Brain microvascular endothelial cell (primary cell): ENCODE measurements around the gene GET3.
"Not testable (repeated sequence)": the region's sequence is repeated elsewhere in the genome, so short reads cannot be mapped to it uniquely, and the experiment has no call there.

ENCODE experiments used
- DNase-seq: peaks from one replicate; pipeline ENCODE4 v3.0.0-alpha.2; 2020
- H3K27ac ChIP-seq: fragments of 250-450 bp; sonication (Bioruptor Pico); 2 replicates; pipeline ENCODE4 v1.5.1; 2020; ENCODE audit warnings: mild to moderate bottlenecking, moderate library complexity
- H3K27me3 ChIP-seq: fragments of 250-450 bp; sonication (Bioruptor Pico); replicated peaks from 2 replicates; pipeline ENCODE4 v1.5.1; 2020; ENCODE audit warnings: mild to moderate bottlenecking
- H3K36me3 ChIP-seq: fragments of 250-450 bp; sonication (Bioruptor Pico); replicated peaks from 2 replicates; pipeline ENCODE4 v1.5.1; 2020; ENCODE audit warnings: mild to moderate bottlenecking
- H3K4me3 ChIP-seq: 2 replicates; pipeline ENCODE4 v1.5.1; 2011; ENCODE audit warnings: low read depth, mild to moderate bottlenecking, control low read depth, low read length, moderate library complexity
- in situ Hi-C: cut with HindIII; loops from 2 replicates; pipeline ENCODE4 v1.10.0; 2017; ENCODE audit warnings: low sequenced_read_pairs, low pct_ligation_motif_present
- TF ChIP-seq, protein P1 (sequence below): IDR thresholded peaks from 2 replicates; pipeline ENCODE4 v1.5.1; 2011; ENCODE audit warnings: low read depth, mild to moderate bottlenecking, moderate library complexity, low read length, control low read depth, inconsistent platforms; ENCODE audit errors: missing control alignments

The GET3 gene

DNA sequence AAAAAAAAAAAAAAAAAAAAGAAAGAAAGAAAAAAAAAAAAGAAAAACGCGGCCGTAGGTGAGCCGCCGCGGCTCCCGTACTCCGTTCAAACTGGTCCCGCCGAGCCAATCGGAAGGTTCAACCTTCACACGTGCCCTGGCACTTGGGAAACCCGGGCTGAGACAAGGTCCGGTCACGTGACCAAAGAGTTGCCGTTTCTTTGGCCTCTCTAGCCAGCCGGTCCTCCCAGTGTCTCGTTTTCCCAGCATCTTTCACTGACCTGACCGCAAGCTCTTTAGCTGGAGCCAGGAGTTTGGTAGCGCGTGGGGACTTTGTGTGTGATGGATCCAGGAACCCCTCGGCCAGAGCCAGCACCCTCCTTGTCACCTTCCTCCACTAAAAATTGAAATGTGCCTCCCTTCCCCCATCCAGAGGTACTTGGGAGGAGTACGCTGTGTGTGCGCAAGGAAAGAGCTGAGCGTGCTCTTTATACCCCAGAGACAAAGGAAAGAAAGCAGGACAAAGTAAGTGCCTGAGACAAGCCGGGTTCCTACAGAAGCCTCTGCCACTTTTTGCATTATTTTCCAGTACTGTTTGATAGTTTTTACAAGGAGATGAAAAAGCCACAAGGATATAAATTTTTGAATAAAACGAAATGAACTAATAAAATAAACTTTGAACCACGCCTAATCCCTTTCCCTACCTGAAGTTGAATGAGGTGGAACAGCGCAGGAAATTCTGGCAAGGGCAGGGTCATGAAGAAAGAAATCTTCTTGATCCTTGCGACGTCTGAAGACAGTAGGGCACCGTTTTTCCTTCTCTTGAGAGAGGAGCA lies 14.5 kb upstream of the GET3 start:
- in situ Hi-C loops = no loop called here
- Histone ChIP-seq H3K27me3 (no peaks in the 10 kb centered on the region), H3K36me3 (peaks cover 13% of the 10 kb centered on the region), H3K4me3 (peak overlapping the region; percentile 85), H3K27ac (peak overlapping the region; percentile 92)
- TF ChIP-seq, protein P1, sequence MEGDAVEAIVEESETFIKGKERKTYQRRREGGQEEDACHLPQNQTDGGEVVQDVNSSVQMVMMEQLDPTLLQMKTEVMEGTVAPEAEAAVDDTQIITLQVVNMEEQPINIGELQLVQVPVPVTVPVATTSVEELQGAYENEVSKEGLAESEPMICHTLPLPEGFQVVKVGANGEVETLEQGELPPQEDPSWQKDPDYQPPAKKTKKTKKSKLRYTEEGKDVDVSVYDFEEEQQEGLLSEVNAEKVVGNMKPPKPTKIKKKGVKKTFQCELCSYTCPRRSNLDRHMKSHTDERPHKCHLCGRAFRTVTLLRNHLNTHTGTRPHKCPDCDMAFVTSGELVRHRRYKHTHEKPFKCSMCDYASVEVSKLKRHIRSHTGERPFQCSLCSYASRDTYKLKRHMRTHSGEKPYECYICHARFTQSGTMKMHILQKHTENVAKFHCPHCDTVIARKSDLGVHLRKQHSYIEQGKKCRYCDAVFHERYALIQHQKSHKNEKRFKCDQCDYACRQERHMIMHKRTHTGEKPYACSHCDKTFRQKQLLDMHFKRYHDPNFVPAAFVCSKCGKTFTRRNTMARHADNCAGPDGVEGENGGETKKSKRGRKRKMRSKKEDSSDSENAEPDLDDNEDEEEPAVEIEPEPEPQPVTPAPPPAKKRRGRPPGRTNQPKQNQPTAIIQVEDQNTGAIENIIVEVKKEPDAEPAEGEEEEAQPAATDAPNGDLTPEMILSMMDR = no peak
- DNase-seq = peak; percentile 99

DNA sequence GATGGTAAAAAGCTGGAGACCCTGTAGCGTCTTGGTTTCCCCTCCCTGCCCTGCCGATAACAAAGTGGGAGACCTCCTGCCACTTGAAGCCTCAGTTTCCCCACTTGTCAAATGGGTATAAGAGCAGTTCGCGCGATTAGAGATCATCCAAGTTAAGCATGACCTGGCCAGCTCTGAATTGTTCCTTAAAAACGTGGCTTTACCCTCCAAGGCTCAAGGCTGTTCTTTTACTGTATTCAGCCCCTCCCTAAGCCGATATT lies 14.0 kb upstream of the GET3 start:
- DNase-seq = no peak
- Histone ChIP-seq H3K4me3 (peak overlapping the region; percentile 85), H3K27ac (peak overlapping the region; percentile 92), H3K27me3 (no peaks in the 10 kb centered on the region), H3K36me3 (peaks cover 14% of the 10 kb centered on the region)
- in situ Hi-C loops = no loop called here
- TF ChIP-seq, protein P1 = no peak

DNA sequence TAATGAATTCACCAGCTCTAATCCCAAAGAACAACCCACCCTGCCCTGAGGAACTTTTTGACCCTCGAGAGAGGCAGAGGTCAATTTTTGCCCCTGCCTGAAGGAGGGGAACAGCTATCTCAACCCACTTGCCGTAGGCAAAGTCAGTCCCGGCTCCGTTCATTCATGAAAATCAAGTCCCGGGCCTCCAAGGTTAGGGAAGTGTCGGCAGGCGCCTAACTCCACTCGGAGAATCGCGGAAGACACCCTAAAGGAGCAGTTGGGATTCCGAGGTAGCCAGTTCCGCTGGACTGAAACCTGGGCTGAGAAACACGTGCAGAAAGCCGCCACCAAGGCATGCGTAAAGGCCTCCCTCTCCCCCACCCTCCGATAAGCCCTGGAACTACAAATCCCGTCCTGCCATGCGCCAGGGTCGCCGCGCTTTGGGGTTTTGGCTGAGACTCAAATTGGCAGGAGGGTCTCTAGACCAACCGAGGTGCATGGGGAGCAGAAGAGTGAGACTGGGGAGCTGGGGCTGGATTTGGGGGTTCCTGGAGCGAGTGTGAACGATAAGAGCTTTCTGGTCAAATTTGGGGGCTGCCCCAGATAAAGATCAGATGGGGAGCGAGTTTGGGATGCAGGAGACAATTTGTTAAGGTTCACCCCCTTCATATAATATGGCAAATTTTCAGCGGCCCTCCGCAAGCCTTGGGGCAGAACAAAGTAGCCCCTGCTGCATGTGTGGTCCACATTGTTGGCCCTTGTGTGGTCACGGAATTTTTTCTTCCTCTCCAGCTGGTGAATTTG lies 13.5 kb upstream of the GET3 start, which contains the start of gene TNPO2:
TNPO2 (minus strand) TSS at position 292 of the 786 bp plus-strand sequence. CDS start 2,955 bp downstream, outside the sequence.
- peak; percentile 52 for DNase-seq
- H3K4me3 ChIP-seq = peak within 1 kb of the TSS; percentile 85
- TF ChIP-seq, protein P1 = no peak
- H3K36me3 ChIP-seq = peaks cover 14% of the 10 kb centered on the region
- H3K27ac ChIP-seq = peak within 1 kb of the TSS; percentile 92
- H3K27me3 ChIP-seq = no peaks in the 10 kb centered on the region
- in situ Hi-C loops = no loop called here

DNA sequence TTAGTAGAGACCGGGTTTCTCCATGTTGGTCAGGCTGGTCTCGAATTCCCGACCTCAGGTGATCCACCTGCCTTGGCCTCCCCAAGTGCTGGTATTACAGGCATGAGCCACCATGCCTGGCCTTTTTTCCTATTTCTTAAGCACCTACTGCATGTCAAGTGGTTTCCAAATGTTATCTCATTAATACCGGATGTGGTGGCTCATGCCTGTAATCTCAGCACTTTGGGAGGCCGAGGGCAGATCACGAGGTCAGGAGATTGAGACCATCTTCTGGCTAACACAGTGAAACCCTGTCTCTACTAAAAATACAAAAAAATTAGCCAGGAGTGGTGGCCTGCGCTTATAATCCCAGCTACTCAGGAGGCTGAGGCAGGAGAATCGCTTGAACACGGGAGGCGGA lies 11.7 kb upstream of the GET3 start:
- H3K4me3 ChIP-seq, in situ Hi-C loops, H3K27ac ChIP-seq, DNase-seq, H3K27me3 ChIP-seq: not testable (repeated sequence)
- H3K36me3 ChIP-seq = peaks cover 27% of the 10 kb centered on the region

DNA sequence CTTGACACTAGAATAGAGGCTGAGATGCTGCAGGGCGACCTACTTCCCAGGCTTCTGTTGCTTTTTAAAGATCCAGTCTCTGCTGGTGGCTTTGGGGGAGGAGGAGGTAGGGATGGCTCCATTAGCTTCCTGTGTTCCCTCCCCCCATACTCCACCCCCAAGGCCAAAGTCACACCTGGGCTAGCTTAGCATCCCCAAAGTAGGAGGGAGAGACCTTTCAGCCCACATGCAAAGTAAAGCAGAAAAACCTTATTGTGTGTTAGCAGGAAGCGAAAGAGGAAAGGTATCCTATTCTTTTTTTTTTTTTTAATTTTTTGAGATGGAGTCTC lies 10.3 kb upstream of the GET3 start:
- DNase-seq = no peak
- no peak overlapping the region for H3K4me3 ChIP-seq
- no peak overlapping the region for H3K27ac ChIP-seq
- peaks cover 37% of the 10 kb centered on the region for H3K36me3 ChIP-seq
- TF ChIP-seq, protein P1 = no peak
- in situ Hi-C loops = no loop called here
- no peaks in the 10 kb centered on the region for H3K27me3 ChIP-seq

DNA sequence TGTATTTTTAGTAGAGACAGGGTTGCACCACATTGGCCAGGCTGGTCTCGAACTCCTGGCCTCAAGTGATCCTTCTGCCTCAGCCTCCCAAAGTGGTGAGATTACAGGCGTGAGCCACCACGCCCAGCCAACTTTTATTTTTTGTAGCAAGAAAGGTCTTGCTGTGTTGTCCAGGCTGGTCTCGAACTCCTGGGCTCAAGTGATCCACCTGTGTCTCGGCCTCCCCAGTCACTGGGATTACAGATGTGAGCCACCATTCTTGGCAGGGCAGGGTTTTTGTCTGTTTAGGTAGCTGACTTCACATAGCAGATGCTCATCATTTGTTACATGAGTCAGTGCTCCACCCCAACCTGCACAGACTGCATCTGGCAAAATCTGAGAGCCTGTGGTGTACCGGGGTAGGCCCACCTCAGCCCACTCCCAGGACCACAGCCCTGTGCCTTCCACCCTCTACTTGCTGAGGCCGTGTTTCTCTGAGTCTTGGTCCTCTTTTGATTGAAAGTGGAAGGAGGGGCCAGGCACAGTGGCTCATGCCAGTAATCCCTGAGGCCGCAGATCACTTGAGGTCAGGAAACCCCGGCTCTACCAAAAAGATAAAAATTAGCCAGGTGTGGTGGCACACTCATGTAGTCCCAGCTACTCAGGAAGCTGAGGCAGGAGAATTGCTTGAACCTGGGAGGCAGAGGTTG lies 9.4 kb upstream of the GET3 start:
- no peaks in the 10 kb centered on the region for H3K27me3 ChIP-seq
- no peak overlapping the region for H3K27ac ChIP-seq
- TF ChIP-seq, protein P1 = no peak
- DNase-seq = no peak
- no peak overlapping the region for H3K4me3 ChIP-seq
- in situ Hi-C loops = no loop called here
- H3K36me3 ChIP-seq = peaks cover 37% of the 10 kb centered on the region
